ENCODE results near the gene CEL. TPM values are rescaled to one million over a fixed set of nuclear protein-coding genes. Genes with fewer than 3 reads are reported as not detected.

Gene CEL
- total and polyA plus RNA-seq, 2 experiments from 2014 or later = 0.27 to 2.3 TPM

DNA sequence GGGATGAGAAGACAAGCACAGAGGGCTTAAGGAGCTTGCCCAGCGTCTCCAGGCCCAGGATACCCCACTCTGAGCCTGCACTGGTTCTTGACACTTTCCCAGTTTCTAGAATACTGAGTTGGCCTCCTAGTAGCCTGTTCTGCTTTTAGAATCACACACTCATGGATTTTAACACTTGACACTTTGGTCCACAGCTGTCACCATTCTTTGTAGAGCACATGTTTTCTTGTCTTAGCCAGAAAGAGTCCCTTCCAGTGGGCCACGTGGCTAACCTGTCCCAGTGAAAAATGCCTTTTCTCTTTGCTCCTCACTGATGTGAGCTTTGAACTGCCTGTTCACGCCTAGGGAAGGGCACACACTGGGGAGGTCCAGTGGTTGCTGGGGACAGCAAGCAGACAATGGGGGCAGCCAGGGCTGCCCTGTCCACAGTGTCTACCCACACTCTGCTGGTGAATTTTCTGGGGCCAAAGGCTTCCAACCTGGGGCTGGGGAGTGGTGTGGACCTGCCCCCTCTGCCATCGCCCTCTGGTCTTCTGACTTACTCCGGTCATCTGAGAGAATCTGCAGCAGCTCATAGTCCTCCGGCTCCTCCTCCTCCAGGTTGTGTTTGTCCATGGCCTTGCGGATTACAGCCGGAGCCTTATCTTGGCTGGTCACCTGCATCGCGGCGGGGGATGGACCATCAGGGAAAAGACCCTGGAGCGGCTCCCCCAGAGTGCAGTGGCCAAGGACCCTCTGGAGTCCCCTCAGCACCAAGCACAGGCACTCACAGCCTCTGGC, 38.1 kb downstream of the CEL start:
- Mint-ChIP-seq H3K27me3 (ENCODE audit: insufficient read depth, low read depth, poor library complexity) (no peaks in the 10 kb centered on the region), H3K4me1 (no peaks in the 10 kb centered on the region), H3K9me3 (peaks cover 15% of the 10 kb centered on the region; the same call in 2 of the 3 replicates), H3K36me3 (ENCODE audit: low read depth) (peaks cover 39% of the 10 kb centered on the region), H3K4me3 (no peak overlapping the region), H3K27ac (no peak overlapping the region)
- ATAC-seq = no peak
- Histone ChIP-seq H3K36me3 (ENCODE audit: insufficient read depth) (no peaks in the 10 kb centered on the region), H3K4me3 (no peak overlapping the region), H3K27me3 (ENCODE audit: insufficient read depth) (no peaks in the 10 kb centered on the region), H3K79me2 (replicated peaks; ENCODE audit: insufficient read depth) (no peaks in the 10 kb centered on the region), H3K27ac (ENCODE audit: low read depth) (no peak overlapping the region), H3K4me2 (no peak overlapping the region), H2AFZ (no peak overlapping the region), H3K9me2 (ENCODE audit: insufficient read depth) (no peaks in the 10 kb centered on the region), H3F3A (replicated peaks; ENCODE audit: low read depth) (no peaks in the 10 kb centered on the region), H4K20me1 (replicated peaks; ENCODE audit: insufficient read depth) (no peaks in the 10 kb centered on the region), H3K4me1 (ENCODE audit: insufficient read depth) (no peaks in the 10 kb centered on the region)
- DNase-seq (ENCODE audit: low spot score) = no peak
- no peak for TF ChIP-seq CREB1 (CRISPR knock-in tag; IDR thresholded peaks at IDR 0.05; ENCODE audit: low read depth)
- TF ChIP-seq, protein P1, sequence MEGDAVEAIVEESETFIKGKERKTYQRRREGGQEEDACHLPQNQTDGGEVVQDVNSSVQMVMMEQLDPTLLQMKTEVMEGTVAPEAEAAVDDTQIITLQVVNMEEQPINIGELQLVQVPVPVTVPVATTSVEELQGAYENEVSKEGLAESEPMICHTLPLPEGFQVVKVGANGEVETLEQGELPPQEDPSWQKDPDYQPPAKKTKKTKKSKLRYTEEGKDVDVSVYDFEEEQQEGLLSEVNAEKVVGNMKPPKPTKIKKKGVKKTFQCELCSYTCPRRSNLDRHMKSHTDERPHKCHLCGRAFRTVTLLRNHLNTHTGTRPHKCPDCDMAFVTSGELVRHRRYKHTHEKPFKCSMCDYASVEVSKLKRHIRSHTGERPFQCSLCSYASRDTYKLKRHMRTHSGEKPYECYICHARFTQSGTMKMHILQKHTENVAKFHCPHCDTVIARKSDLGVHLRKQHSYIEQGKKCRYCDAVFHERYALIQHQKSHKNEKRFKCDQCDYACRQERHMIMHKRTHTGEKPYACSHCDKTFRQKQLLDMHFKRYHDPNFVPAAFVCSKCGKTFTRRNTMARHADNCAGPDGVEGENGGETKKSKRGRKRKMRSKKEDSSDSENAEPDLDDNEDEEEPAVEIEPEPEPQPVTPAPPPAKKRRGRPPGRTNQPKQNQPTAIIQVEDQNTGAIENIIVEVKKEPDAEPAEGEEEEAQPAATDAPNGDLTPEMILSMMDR (conservative IDR thresholded peaks at IDR 0.05; ENCODE audit: low read depth in 2 of 2) = no peak
- no peak for TF ChIP-seq NANOG (IDR thresholded peaks at IDR 0.05; ENCODE audit: borderline replicate concordance)

DNA sequence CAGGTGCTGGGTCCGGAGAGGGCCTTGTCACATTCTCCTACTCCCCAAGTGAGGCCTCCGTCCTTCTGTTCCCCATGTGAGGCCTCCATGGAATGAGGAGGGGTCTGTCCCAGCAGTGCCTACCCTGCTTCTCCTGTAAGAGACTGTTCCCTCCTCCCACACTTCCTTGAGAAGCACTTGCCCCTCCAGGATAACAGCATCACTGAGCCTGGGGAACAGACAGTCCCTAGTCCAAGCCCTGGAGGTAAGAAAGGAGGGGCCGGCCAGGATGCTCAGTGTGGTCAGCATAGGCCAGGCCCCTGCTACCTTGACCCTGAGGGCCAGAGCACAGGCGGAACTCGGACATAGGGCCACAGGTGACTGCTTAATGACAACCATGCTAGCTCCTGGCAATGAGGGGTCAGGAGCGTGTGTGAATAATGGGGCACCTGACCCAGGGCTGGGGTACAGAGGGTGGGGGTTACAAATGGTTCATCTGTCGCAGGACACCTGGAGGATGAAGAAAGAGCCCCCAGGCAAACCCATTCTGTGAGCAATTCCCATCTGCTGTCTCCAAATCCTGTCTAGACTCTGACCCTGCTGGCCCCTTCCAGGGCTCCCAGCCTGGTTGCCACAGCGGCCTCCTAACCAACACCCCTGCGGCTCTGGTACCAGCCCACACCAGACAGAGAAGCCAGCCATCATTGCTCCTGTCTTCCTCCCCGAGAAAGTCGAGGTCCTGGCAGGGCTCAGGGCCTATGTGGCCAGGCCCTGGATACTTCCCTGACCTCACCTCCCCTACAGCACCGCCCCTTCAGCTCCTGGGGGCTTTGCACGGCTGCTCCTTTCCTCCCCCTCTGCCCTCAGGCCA, 39.0 kb downstream of the CEL start:
- Mint-ChIP-seq H3K9me3 (peaks cover 10% of the 10 kb centered on the region; the same call in 2 of the 3 replicates), H3K27me3 (ENCODE audit: insufficient read depth, low read depth, poor library complexity) (peaks cover 2% of the 10 kb centered on the region), H3K4me1 (peaks cover under 1% of the 10 kb centered on the region; the same call in 1 of the 3 replicates), H3K27ac (no peak overlapping the region), H3K4me3 (no peak overlapping the region), H3K36me3 (ENCODE audit: low read depth) (peaks cover 39% of the 10 kb centered on the region)
- Histone ChIP-seq H3K4me3 (no peak overlapping the region), H3K4me2 (no peak overlapping the region), H3K27me3 (ENCODE audit: insufficient read depth) (no peaks in the 10 kb centered on the region), H3K9me2 (ENCODE audit: insufficient read depth) (no peaks in the 10 kb centered on the region), H3K36me3 (ENCODE audit: insufficient read depth) (no peaks in the 10 kb centered on the region), H2AFZ (no peak overlapping the region), H3K27ac (ENCODE audit: low read depth) (no peak overlapping the region), H4K20me1 (replicated peaks; ENCODE audit: insufficient read depth) (no peaks in the 10 kb centered on the region), H3K4me1 (ENCODE audit: insufficient read depth) (no peaks in the 10 kb centered on the region), H3F3A (replicated peaks; ENCODE audit: low read depth) (no peaks in the 10 kb centered on the region), H3K79me2 (replicated peaks; ENCODE audit: insufficient read depth) (no peaks in the 10 kb centered on the region)
- ATAC-seq = no peak
- no peak for DNase-seq (ENCODE audit: low spot score)
- TF ChIP-seq, protein P2, sequence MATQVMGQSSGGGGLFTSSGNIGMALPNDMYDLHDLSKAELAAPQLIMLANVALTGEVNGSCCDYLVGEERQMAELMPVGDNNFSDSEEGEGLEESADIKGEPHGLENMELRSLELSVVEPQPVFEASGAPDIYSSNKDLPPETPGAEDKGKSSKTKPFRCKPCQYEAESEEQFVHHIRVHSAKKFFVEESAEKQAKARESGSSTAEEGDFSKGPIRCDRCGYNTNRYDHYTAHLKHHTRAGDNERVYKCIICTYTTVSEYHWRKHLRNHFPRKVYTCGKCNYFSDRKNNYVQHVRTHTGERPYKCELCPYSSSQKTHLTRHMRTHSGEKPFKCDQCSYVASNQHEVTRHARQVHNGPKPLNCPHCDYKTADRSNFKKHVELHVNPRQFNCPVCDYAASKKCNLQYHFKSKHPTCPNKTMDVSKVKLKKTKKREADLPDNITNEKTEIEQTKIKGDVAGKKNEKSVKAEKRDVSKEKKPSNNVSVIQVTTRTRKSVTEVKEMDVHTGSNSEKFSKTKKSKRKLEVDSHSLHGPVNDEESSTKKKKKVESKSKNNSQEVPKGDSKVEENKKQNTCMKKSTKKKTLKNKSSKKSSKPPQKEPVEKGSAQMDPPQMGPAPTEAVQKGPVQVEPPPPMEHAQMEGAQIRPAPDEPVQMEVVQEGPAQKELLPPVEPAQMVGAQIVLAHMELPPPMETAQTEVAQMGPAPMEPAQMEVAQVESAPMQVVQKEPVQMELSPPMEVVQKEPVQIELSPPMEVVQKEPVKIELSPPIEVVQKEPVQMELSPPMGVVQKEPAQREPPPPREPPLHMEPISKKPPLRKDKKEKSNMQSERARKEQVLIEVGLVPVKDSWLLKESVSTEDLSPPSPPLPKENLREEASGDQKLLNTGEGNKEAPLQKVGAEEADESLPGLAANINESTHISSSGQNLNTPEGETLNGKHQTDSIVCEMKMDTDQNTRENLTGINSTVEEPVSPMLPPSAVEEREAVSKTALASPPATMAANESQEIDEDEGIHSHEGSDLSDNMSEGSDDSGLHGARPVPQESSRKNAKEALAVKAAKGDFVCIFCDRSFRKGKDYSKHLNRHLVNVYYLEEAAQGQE (IDR thresholded peaks at IDR 0.05; ENCODE audit: unreplicated experiment) = no peak
- TF ChIP-seq, protein P3, sequence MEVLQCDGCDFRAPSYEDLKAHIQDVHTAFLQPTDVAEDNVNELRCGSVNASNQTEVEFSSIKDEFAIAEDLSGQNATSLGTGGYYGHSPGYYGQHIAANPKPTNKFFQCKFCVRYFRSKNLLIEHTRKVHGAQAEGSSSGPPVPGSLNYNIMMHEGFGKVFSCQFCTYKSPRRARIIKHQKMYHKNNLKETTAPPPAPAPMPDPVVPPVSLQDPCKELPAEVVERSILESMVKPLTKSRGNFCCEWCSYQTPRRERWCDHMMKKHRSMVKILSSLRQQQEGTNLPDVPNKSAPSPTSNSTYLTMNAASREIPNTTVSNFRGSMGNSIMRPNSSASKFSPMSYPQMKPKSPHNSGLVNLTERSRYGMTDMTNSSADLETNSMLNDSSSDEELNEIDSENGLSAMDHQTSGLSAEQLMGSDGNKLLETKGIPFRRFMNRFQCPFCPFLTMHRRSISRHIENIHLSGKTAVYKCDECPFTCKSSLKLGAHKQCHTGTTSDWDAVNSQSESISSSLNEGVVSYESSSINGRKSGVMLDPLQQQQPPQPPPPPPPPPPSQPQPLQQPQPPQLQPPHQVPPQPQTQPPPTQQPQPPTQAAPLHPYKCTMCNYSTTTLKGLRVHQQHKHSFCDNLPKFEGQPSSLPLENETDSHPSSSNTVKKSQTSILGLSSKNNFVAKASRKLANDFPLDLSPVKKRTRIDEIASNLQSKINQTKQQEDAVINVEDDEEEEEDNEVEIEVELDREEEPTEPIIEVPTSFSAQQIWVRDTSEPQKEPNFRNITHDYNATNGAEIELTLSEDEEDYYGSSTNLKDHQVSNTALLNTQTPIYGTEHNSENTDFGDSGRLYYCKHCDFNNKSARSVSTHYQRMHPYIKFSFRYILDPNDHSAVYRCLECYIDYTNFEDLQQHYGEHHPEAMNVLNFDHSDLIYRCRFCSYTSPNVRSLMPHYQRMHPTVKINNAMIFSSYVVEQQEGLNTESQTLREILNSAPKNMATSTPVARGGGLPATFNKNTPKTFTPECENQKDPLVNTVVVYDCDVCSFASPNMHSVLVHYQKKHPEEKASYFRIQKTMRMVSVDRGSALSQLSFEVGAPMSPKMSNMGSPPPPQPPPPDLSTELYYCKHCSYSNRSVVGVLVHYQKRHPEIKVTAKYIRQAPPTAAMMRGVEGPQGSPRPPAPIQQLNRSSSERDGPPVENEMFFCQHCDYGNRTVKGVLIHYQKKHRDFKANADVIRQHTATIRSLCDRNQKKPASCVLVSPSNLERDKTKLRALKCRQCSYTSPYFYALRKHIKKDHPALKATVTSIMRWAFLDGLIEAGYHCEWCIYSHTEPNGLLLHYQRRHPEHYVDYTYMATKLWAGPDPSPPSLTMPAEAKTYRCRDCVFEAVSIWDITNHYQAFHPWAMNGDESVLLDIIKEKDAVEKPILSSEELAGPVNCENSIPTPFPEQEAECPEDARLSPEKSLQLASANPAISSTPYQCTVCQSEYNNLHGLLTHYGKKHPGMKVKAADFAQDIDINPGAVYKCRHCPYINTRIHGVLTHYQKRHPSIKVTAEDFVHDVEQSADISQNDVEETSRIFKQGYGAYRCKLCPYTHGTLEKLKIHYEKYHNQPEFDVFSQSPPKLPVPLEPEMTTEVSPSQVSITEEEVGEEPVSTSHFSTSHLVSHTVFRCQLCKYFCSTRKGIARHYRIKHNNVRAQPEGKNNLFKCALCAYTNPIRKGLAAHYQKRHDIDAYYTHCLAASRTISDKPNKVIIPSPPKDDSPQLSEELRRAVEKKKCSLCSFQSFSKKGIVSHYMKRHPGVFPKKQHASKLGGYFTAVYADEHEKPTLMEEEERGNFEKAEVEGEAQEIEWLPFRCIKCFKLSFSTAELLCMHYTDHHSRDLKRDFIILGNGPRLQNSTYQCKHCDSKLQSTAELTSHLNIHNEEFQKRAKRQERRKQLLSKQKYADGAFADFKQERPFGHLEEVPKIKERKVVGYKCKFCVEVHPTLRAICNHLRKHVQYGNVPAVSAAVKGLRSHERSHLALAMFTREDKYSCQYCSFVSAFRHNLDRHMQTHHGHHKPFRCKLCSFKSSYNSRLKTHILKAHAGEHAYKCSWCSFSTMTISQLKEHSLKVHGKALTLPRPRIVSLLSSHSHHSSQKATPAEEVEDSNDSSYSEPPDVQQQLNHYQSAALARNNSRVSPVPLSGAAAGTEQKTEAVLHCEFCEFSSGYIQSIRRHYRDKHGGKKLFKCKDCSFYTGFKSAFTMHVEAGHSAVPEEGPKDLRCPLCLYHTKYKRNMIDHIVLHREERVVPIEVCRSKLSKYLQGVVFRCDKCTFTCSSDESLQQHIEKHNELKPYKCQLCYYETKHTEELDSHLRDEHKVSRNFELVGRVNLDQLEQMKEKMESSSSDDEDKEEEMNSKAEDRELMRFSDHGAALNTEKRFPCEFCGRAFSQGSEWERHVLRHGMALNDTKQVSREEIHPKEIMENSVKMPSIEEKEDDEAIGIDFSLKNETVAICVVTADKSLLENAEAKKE (CRISPR knock-in tag; IDR thresholded peaks at IDR 0.05) = no peak
- no peak for TF ChIP-seq JUNB (IDR thresholded peaks at IDR 0.05; ENCODE audit: unreplicated experiment)
- TF ChIP-seq ZNF331 (CRISPR knock-in tag; IDR thresholded peaks at IDR 0.05; ENCODE audit: low read depth) = no peak
